ENCODE data around the gene PLEKHH3. TPM values are rescaled to one million over a fixed set of nuclear protein-coding genes. Genes with fewer than 3 reads are reported as not detected.

The PLEKHH3 gene
- total RNA-seq, 2 experiments from 2014 or later = 1.0 to 1.4 TPM

Other genes with a start within 250 kb of the PLEKHH3 start
- gene ATP6V0A1, start 218.1 kb downstream of the PLEKHH3 start, total RNA-seq = 1 to 10 TPM; 3.3 to 3.4 TPM
- gene NAGLU, start 140.8 kb downstream of the PLEKHH3 start, total RNA-seq = 10 to 100 TPM; 15.0 to 17.6 TPM
- under 1 TPM; 0.19 to 0.29 TPM for gene HSD17B1, start 124.1 kb downstream of the PLEKHH3 start, total RNA-seq
- gene COASY, start 114.8 kb downstream of the PLEKHH3 start, total RNA-seq = 100 to 1,000 TPM; 118 to 120 TPM
- 10 to 100 TPM; 59.9 to 66.2 TPM for gene MLX, start 109.9 kb downstream of the PLEKHH3 start, total RNA-seq
- 10 to 100 TPM; 37.0 to 42.1 TPM for gene PSMC3IP, start 99.3 kb downstream of the PLEKHH3 start, total RNA-seq
- 10 to 100 TPM; 29.6 to 30.2 TPM for gene RETREG3, start 67.6 kb downstream of the PLEKHH3 start, total RNA-seq
- gene TUBG1, start 67.3 kb downstream of the PLEKHH3 start, total RNA-seq = 100 to 1,000 TPM; 118 to 123 TPM
- gene TUBG2, start 17.7 kb downstream of the PLEKHH3 start, total RNA-seq = 10 to 100 TPM; 11.4 to 12.9 TPM
- gene CCR10, start 4.8 kb upstream of the PLEKHH3 start, total RNA-seq = under 1 TPM; 0.10 to 0.38 TPM
- 1 to 10 TPM; 2.9 to 3.8 TPM for gene CNTNAP1, start 5.5 kb upstream of the PLEKHH3 start, total RNA-seq
- gene EZH1, start 68.0 kb upstream of the PLEKHH3 start, total RNA-seq = 10 to 100 TPM; 27.2 to 29.2 TPM
- not detected for gene RAMP2, start 84.2 kb upstream of the PLEKHH3 start, total RNA-seq
- 10 to 100 TPM; 95.2 to 96.5 TPM for gene VPS25, start 96.5 kb upstream of the PLEKHH3 start, total RNA-seq
- gene WNK4, start 103.6 kb upstream of the PLEKHH3 start, total RNA-seq = under 1 TPM; 0.23 to 0.38 TPM
- 10 to 100 TPM; 54.0 to 56.7 TPM for gene COA3, start 121.7 kb upstream of the PLEKHH3 start, total RNA-seq
- not detected for gene CNTD1, start 121.9 kb upstream of the PLEKHH3 start, total RNA-seq
- 10 to 100 TPM; 86.2 to 88.3 TPM for gene BECN1, start 147.3 kb upstream of the PLEKHH3 start, total RNA-seq
- 100 to 1,000 TPM; 226 to 244 TPM for gene PSME3, start 156.4 kb upstream of the PLEKHH3 start, total RNA-seq
- 1 to 10 TPM; 2.4 to 2.6 TPM for gene AOC2, start 167.6 kb upstream of the PLEKHH3 start, total RNA-seq
- gene AOC3, start 174.2 kb upstream of the PLEKHH3 start, total RNA-seq = 1 to 10 TPM; 1.0 TPM
- not detected for gene G6PC1, start 223.8 kb upstream of the PLEKHH3 start, total RNA-seq